GM21786 (cell line): Measurements from ENCODE around the gene SSBP3.
A peak's percentile ranks its signal among the peaks of the same experiment; 100 is the strongest.

ENCODE experiments used
- ATAC-seq: cut with Tn5 transposase; IDR thresholded peaks from one replicate; pipeline ENCODE4 v1.9.1; 2021; ENCODE audit not compliant: unreplicated experiment

SSBP3 gene

GRCh38 chr1:54410359-54410758 is 4.2 kb upstream of the SSBP3 start:
- ATAC-seq, result no peak

GRCh38 chr1:54409156-54410142 is 3.3 kb upstream of the SSBP3 start:
- peak; percentile 46 for ATAC-seq

- no peak for ATAC-seq
Observed at GRCh38 chr1:54408147-54409066, 2.2 kb upstream of the SSBP3 start.

- ATAC-seq, result peak; percentile 29
Observed at GRCh38 chr1:54407404-54408146, 1.4 kb upstream of the SSBP3 start.

GRCh38 chr1:54407154-54407403 is 885 bp upstream of the SSBP3 start:
- no peak for ATAC-seq

GRCh38 chr1:54405898-54406293 is 298 bp downstream of the SSBP3 start:
- no peak for ATAC-seq

GRCh38 chr1:54404939-54405897 is 976 bp downstream of the SSBP3 start:
- ATAC-seq, result no peak

GRCh38 chr1:54404263-54404662 is 1.9 kb downstream of the SSBP3 start:
- ATAC-seq, result no peak

- ATAC-seq, result no peak
Observed at GRCh38 chr1:54403808-54404261, 2.4 kb downstream of the SSBP3 start.

- no peak for ATAC-seq
Observed at GRCh38 chr1:54403405-54403804, 2.8 kb downstream of the SSBP3 start.

- ATAC-seq, result no peak
Observed at GRCh38 chr1:54402896-54403295, 3.3 kb downstream of the SSBP3 start.

GRCh38 chr1:54401799-54402198 is 4.4 kb downstream of the SSBP3 start:
- no peak for ATAC-seq

GRCh38 chr1:54400329-54400728 is 5.9 kb downstream of the SSBP3 start:
- ATAC-seq, result no peak

- ATAC-seq, result no peak
Observed at GRCh38 chr1:54399765-54400164, 6.4 kb downstream of the SSBP3 start.

- ATAC-seq, result no peak
Observed at GRCh38 chr1:54398963-54399528, 7.1 kb downstream of the SSBP3 start.

GRCh38 chr1:54397980-54398379 is 8.2 kb downstream of the SSBP3 start:
- ATAC-seq, result no peak

- ATAC-seq, result no peak
Observed at GRCh38 chr1:54397090-54397591, 9.1 kb downstream of the SSBP3 start.

- no peak for ATAC-seq
Observed at GRCh38 chr1:54396261-54396933, 9.8 kb downstream of the SSBP3 start.
